ENCODE results near the gene NUDT19. TPM values are rescaled to one million over a fixed set of nuclear protein-coding genes. Genes with fewer than 3 reads are reported as not detected.

The NUDT19 gene
- total and polyA plus RNA-seq, 4 donors: 4.6 to 9.2 (median 6.6) TPM

DNA sequence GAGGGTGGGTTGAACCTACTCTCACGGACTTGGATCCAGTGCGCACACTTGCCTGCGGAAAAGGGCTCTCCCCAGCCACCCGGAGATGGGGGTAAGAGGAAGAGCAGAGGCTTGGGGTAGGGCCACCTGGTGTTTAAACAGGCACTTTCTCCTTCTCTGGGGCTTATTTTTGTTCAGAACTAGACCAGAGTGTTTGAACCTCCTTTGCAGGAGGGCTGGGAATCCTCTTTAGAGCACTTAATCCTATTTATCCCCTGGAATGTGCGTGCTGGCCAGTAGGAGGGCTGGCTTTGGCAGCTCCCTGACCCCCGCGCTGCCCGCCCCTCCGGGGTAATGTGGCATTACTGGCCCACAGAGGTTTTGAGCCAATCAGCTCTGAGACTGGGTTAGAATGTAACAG, 14.0 kb upstream of the NUDT19 start:
- H3K4me1 ChIP-seq (ENCODE audit: control insufficient read depth in 4 of 4, insufficient read depth in 4 of 4, low read length in 3 of 4): peaks cover 6 to 35% (median 16%) of the 10 kb centered on the region in 4 donors
- H3K9me3 ChIP-seq (ENCODE audit: control insufficient read depth in 4 of 4, low read length in 3 of 4): no peaks in the 10 kb centered on the region
- DNase-seq (ENCODE audit: low spot score): no peak
- WGBS: 50% methylated on average over 9 of the region's 9 CpGs
- TF ChIP-seq JUND (IDR thresholded peaks at IDR 0.05) (no peak), RXRA (IDR thresholded peaks at IDR 0.05) (no peak), HNF4A (conservative IDR thresholded peaks at IDR 0.05) (no peak), YY1 (IDR thresholded peaks at IDR 0.05) (no peak), EGR1 (IDR thresholded peaks at IDR 0.05; ENCODE audit: low read depth in 2 of 2) (no peak), FOXA1 (IDR thresholded peaks at IDR 0.05) (no peak), FOXA2 (IDR thresholded peaks at IDR 0.05) (no peak), RAD21 (IDR thresholded peaks at IDR 0.05) (no peak), SP1 (IDR thresholded peaks at IDR 0.05) (no peak), HNF4G (IDR thresholded peaks at IDR 0.05) (no peak), GABPA (IDR thresholded peaks at IDR 0.05 in 1 of 2, conservative IDR thresholded peaks at IDR 0.05 in 1 of 2) (no peak), NR2F2 (IDR thresholded peaks at IDR 0.05) (no peak)
- TF ChIP-seq, protein P1, sequence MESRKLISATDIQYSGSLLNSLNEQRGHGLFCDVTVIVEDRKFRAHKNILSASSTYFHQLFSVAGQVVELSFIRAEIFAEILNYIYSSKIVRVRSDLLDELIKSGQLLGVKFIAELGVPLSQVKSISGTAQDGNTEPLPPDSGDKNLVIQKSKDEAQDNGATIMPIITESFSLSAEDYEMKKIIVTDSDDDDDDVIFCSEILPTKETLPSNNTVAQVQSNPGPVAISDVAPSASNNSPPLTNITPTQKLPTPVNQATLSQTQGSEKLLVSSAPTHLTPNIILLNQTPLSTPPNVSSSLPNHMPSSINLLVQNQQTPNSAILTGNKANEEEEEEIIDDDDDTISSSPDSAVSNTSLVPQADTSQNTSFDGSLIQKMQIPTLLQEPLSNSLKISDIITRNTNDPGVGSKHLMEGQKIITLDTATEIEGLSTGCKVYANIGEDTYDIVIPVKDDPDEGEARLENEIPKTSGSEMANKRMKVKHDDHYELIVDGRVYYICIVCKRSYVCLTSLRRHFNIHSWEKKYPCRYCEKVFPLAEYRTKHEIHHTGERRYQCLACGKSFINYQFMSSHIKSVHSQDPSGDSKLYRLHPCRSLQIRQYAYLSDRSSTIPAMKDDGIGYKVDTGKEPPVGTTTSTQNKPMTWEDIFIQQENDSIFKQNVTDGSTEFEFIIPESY (IDR thresholded peaks at IDR 0.05): no peak
- TF ChIP-seq, protein P2, sequence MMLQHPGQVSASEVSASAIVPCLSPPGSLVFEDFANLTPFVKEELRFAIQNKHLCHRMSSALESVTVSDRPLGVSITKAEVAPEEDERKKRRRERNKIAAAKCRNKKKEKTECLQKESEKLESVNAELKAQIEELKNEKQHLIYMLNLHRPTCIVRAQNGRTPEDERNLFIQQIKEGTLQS (IDR thresholded peaks at IDR 0.05): no peak
- TF ChIP-seq, protein P3, sequence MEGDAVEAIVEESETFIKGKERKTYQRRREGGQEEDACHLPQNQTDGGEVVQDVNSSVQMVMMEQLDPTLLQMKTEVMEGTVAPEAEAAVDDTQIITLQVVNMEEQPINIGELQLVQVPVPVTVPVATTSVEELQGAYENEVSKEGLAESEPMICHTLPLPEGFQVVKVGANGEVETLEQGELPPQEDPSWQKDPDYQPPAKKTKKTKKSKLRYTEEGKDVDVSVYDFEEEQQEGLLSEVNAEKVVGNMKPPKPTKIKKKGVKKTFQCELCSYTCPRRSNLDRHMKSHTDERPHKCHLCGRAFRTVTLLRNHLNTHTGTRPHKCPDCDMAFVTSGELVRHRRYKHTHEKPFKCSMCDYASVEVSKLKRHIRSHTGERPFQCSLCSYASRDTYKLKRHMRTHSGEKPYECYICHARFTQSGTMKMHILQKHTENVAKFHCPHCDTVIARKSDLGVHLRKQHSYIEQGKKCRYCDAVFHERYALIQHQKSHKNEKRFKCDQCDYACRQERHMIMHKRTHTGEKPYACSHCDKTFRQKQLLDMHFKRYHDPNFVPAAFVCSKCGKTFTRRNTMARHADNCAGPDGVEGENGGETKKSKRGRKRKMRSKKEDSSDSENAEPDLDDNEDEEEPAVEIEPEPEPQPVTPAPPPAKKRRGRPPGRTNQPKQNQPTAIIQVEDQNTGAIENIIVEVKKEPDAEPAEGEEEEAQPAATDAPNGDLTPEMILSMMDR (IDR thresholded peaks at IDR 0.05; ENCODE audit: low read depth, low read length, missing input control): no peak
- TF ChIP-seq, protein P4, sequence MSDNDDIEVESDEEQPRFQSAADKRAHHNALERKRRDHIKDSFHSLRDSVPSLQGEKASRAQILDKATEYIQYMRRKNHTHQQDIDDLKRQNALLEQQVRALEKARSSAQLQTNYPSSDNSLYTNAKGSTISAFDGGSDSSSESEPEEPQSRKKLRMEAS (IDR thresholded peaks at IDR 0.05): no peak
- TF ChIP-seq, protein P5, sequence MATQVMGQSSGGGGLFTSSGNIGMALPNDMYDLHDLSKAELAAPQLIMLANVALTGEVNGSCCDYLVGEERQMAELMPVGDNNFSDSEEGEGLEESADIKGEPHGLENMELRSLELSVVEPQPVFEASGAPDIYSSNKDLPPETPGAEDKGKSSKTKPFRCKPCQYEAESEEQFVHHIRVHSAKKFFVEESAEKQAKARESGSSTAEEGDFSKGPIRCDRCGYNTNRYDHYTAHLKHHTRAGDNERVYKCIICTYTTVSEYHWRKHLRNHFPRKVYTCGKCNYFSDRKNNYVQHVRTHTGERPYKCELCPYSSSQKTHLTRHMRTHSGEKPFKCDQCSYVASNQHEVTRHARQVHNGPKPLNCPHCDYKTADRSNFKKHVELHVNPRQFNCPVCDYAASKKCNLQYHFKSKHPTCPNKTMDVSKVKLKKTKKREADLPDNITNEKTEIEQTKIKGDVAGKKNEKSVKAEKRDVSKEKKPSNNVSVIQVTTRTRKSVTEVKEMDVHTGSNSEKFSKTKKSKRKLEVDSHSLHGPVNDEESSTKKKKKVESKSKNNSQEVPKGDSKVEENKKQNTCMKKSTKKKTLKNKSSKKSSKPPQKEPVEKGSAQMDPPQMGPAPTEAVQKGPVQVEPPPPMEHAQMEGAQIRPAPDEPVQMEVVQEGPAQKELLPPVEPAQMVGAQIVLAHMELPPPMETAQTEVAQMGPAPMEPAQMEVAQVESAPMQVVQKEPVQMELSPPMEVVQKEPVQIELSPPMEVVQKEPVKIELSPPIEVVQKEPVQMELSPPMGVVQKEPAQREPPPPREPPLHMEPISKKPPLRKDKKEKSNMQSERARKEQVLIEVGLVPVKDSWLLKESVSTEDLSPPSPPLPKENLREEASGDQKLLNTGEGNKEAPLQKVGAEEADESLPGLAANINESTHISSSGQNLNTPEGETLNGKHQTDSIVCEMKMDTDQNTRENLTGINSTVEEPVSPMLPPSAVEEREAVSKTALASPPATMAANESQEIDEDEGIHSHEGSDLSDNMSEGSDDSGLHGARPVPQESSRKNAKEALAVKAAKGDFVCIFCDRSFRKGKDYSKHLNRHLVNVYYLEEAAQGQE (IDR thresholded peaks at IDR 0.05): no peak
- H3K4me3 ChIP-seq (ENCODE audit: low read depth in 1 of 3, low read length in 3 of 3): no peak overlapping the region
- H3K27me3 ChIP-seq (ENCODE audit: control insufficient read depth in 4 of 4, insufficient read depth in 4 of 4, low read length in 3 of 4): peaks cover 0 to 3% (median 0%) of the 10 kb centered on the region in 4 donors
- H3K9ac ChIP-seq (ENCODE audit: low read depth in 1 of 2, low read length in 2 of 2): no peak overlapping the region
- H3K27ac ChIP-seq (ENCODE audit: low read depth in 1 of 2, low read length in 2 of 2): no peak overlapping the region
- H3K36me3 ChIP-seq (ENCODE audit: control insufficient read depth in 4 of 4, insufficient read depth in 3 of 4, low read depth in 1 of 4, low read length in 3 of 4): no peaks in the 10 kb centered on the region

Measured in liver (tissue), 9 donors.